ENCODE measurements around the gene TRIM52.

TRIM52 gene

GRCh38 chr5:181233801-181234454, 27.0 kb downstream of the TRIM52 start:
- no peak for DNase-seq (ENCODE audit: low read depth in 2 of 2)

GRCh38 chr5:181233088-181233800, 27.7 kb downstream of the TRIM52 start:
- no peak for DNase-seq (ENCODE audit: low read depth in 2 of 2)

GRCh38 chr5:181232593-181232992, 28.4 kb downstream of the TRIM52 start:
- DNase-seq (ENCODE audit: low read depth in 2 of 2) = no peak

GRCh38 chr5:181231432-181231831, 29.5 kb downstream of the TRIM52 start:
- DNase-seq (ENCODE audit: low read depth in 2 of 2) = no peak

GRCh38 chr5:181230551-181230950, 30.4 kb downstream of the TRIM52 start:
- no peak for DNase-seq (ENCODE audit: low read depth in 2 of 2)

GRCh38 chr5:181229996-181230395, 30.9 kb downstream of the TRIM52 start:
- DNase-seq (ENCODE audit: low read depth in 2 of 2) = no peak

GRCh38 chr5:181224390-181225229, 36.3 kb downstream of the TRIM52 start:
- no peak for DNase-seq (ENCODE audit: low read depth in 2 of 2)

- DNase-seq (ENCODE audit: low read depth in 2 of 2) = no peak
These were observed 37.1 kb downstream of the TRIM52 start for GRCh38 chr5:181223729-181224389.

- peak; percentile 96 to 97 for DNase-seq (ENCODE audit: low read depth in 2 of 2)
These were observed 37.8 kb downstream of the TRIM52 start, which contains the start of gene TRIM41 for GRCh38 chr5:181223058-181223728. TSS of gene TRIM41 (plus strand) at chr5:181223281. CDS start at chr5:181224000, 719 bp downstream.

GRCh38 chr5:181222630-181223057, 38.3 kb downstream of the TRIM52 start:
- no peak for DNase-seq (ENCODE audit: low read depth in 2 of 2)

- DNase-seq (ENCODE audit: low read depth in 2 of 2) = peak; percentile 87 to 99
These were observed 38.9 kb downstream of the TRIM52 start for GRCh38 chr5:181221792-181222629.

GRCh38 chr5:181221105-181221791, 39.7 kb downstream of the TRIM52 start:
- no peak for DNase-seq (ENCODE audit: low read depth in 2 of 2)

- DNase-seq (ENCODE audit: low read depth in 2 of 2) = no peak
These were observed 40.8 kb downstream of the TRIM52 start for GRCh38 chr5:181220178-181220515.

GRCh38 chr5:181219262-181220177, 41.4 kb downstream of the TRIM52 start:
- DNase-seq (ENCODE audit: low read depth in 2 of 2) = no peak

GRCh38 chr5:181218795-181219124, 42.2 kb downstream of the TRIM52 start:
- DNase-seq (ENCODE audit: low read depth in 2 of 2) = no peak

GRCh38 chr5:181217803-181218062, 43.2 kb downstream of the TRIM52 start:
- DNase-seq (ENCODE audit: low read depth in 2 of 2) = no peak

GRCh38 chr5:181217111-181217802, 43.7 kb downstream of the TRIM52 start:
- peak in 1 of 2 donors; percentile 56 for DNase-seq (ENCODE audit: low read depth in 2 of 2)
